ENCODE data around the gene H2BK1. TPM values are rescaled to one million over a fixed set of nuclear protein-coding genes. Genes with fewer than 3 reads are reported as not detected.
A peak's percentile ranks its signal among the peaks of the same experiment; 100 is the strongest.

H2BK1 gene
- total and polyA plus RNA-seq, 12 donors, result not detected

GRCh38 chr7:151244841-151245346 lies 34.6 kb upstream of the H2BK1 start:
- Histone ChIP-seq H3K27ac (peak overlapping the region in 7 of 10 donors; percentile 20 to 98 (median 96)), H3K4me1 (peaks cover 16 to 83% (median 67%) of the 10 kb centered on the region in 9 donors), H3K9me3 (no peaks in the 10 kb centered on the region), H3K36me3 (peaks cover 0 to 32% (median 7%) of the 10 kb centered on the region in 9 donors), H3K4me3 (peak overlapping the region in 9 of 10 donors; percentile 17 to 75 (median 39)), H3K27me3 (peaks cover 0 to 48% (median 6%) of the 10 kb centered on the region in 7 donors)
- WGBS, 2 donors, result 16 to 20% methylated on average over 15 of the region's 15 CpGs
- no peak for TF ChIP-seq CTCF (IDR thresholded peaks at IDR 0.05)
- intact Hi-C loops (cut with DNase I), result loop anchor here in 9 of 10 donors (1.0 to 10.0 kb wide), 8 partner anchors 57 to 123 kb away; partner anchors contain the start of gene ASB10 (in 1 of the 9)
- ATAC-seq (no peak), DNase-seq (no peak)

- H3K27me3 ChIP-seq, result peaks cover 0 to 47% (median 6%) of the 10 kb centered on the region in 7 donors
- H3K9me3 ChIP-seq, result no peaks in the 10 kb centered on the region
- H3K4me3 ChIP-seq, result peak overlapping the region in 1 of 10 donors; percentile 38
- peaks cover 16 to 79% (median 61%) of the 10 kb centered on the region in 9 donors for H3K4me1 ChIP-seq
- ATAC-seq (no peak), DNase-seq (no peak)
- peak; percentile 68 to 90 (median 86) for TF ChIP-seq CTCF (IDR thresholded peaks at IDR 0.05)
- WGBS, 2 donors, result 30 to 33% methylated on average over 10 of the region's 10 CpGs
- H3K27ac ChIP-seq, result peak overlapping the region in 1 of 10 donors; percentile 35
- intact Hi-C loops (cut with DNase I), result loop anchor here in 9 of 10 donors (1.0 to 10.0 kb wide), 7 partner anchors 58 to 122 kb away; partner anchors contain the start of gene ASB10 (in 1 of the 9)
- peaks cover 0 to 38% (median 9%) of the 10 kb centered on the region in 9 donors for H3K36me3 ChIP-seq
These were observed 34.0 kb upstream of the H2BK1 start for GRCh38 chr7:151244196-151244840.

GRCh38 chr7:151243408-151244195 lies 33.3 kb upstream of the H2BK1 start:
- Histone ChIP-seq H3K36me3 (peaks cover 0 to 45% (median 16%) of the 10 kb centered on the region in 9 donors), H3K27ac (peak overlapping the region in 1 of 10 donors; percentile 15), H3K9me3 (no peaks in the 10 kb centered on the region), H3K4me3 (peak overlapping the region in 6 of 10 donors; percentile 10 to 34 (median 20)), H3K4me1 (peaks cover 16 to 74% (median 55%) of the 10 kb centered on the region in 9 donors), H3K27me3 (peaks cover 0 to 47% (median 6%) of the 10 kb centered on the region in 7 donors)
- TF ChIP-seq CTCF (IDR thresholded peaks at IDR 0.05), result no peak
- intact Hi-C loops (cut with DNase I), result loop anchor here in 9 of 10 donors (1.0 to 10.0 kb wide), 8 partner anchors 59 to 121 kb away; partner anchors contain the start of gene ASB10 (in 1 of the 9)
- ATAC-seq (no peak), DNase-seq (no peak)
- 54 to 65% methylated on average over 17 of the region's 17 CpGs for WGBS, 2 donors

- peak overlapping the region in 2 of 10 donors; percentile 19 to 34 for H3K4me3 ChIP-seq
- intact Hi-C loops (cut with DNase I), result loop anchor here in 9 of 10 donors (2.0 to 10.0 kb wide), 7 partner anchors 58 to 121 kb away; partner anchors contain the start of gene ASB10 (in 1 of the 9)
- no peaks in the 10 kb centered on the region for H3K9me3 ChIP-seq
- peak overlapping the region in 1 of 10 donors; percentile 15 for H3K27ac ChIP-seq
- DNase-seq (no peak), ATAC-seq (no peak)
- H3K4me1 ChIP-seq, result peaks cover 16 to 70% (median 52%) of the 10 kb centered on the region in 9 donors
- peaks cover 0 to 51% (median 22%) of the 10 kb centered on the region in 9 donors for H3K36me3 ChIP-seq
- WGBS, 2 donors, result 45 to 51% methylated on average over 2 of the region's 2 CpGs
- no peak for TF ChIP-seq CTCF (IDR thresholded peaks at IDR 0.05)
- H3K27me3 ChIP-seq, result peaks cover 0 to 42% (median 6%) of the 10 kb centered on the region in 7 donors
These were observed 32.7 kb upstream of the H2BK1 start for GRCh38 chr7:151243045-151243349.
